IMR-90 (cell line): ENCODE results near the gene BPNT1. TPM values are rescaled to one million over a fixed set of nuclear protein-coding genes. Genes with fewer than 3 reads are reported as not detected.

ENCODE experiments used
- ATAC-seq: fragments of 200-7000 bp; cut with Tn5 transposase; 2 replicates; pipeline ENCODE4 v1.9.1; 2020; ENCODE audit warnings: low read depth, mild to moderate bottlenecking, moderate library complexity
- BruUV-seq: library from RNA; stranded (reverse); fragments of 400-500 nt; replicated peaks from 2 replicates; lab custom pipeline; 2021; lab: Mats Ljungman, UMichigan
- CTCF ChIA-PET: fragments of 300-600 bp; formaldehyde crosslinking; extraction: SDS; loops from one replicate; lab custom pipeline; 2021; ENCODE audit warnings: antibody characterized with exemption; lab: Yijun Ruan, JAX
- POLR2A ChIA-PET: fragments of 300-600 bp; sonication (Branson Sonifier 250); formaldehyde crosslinking; loops from one replicate; lab custom pipeline; 2022; ENCODE audit warnings: antibody characterized with exemption; ENCODE audit not compliant: unreplicated experiment; lab: Charles Lee
- DNase-seq: peaks from one replicate; pipeline ENCODE4 v3.0.0; 2013
- H2AFZ ChIP-seq: replicated peaks from 2 replicates; pipeline ENCODE3; 2013; ENCODE audit warnings: low read length, mild to moderate bottlenecking; ENCODE audit not compliant: poor library complexity
- H2AK5ac ChIP-seq: 2 replicates; pipeline ENCODE4 v1.6.1; 2013; ENCODE audit warnings: low read depth, low read length, inconsistent platforms
- H2AK9ac ChIP-seq: replicated peaks from 2 replicates; pipeline ENCODE3; 2013; ENCODE audit warnings: mild to moderate bottlenecking, low read depth, low read length, moderate library complexity; ENCODE audit not compliant: poor library complexity
- H2BK120ac ChIP-seq: 2 replicates; pipeline ENCODE4 v1.6.1; 2013; ENCODE audit warnings: low read depth, low read length, inconsistent platforms
- H2BK15ac ChIP-seq: 3 replicates; pipeline ENCODE4 v1.6.1; 2013; ENCODE audit warnings: low read depth, low read length, inconsistent platforms
- H2BK20ac ChIP-seq: 2 replicates; pipeline ENCODE4 v1.6.1; 2013; ENCODE audit warnings: low read depth, mild to moderate bottlenecking, inconsistent platforms, low read length, moderate library complexity
- H2BK5ac ChIP-seq: 2 replicates; pipeline ENCODE4 v1.6.1; 2013; ENCODE audit warnings: mild to moderate bottlenecking, low read depth, low read length, inconsistent platforms; ENCODE audit not compliant: poor library complexity, severe bottlenecking
- H3K14ac ChIP-seq: replicated peaks from 2 replicates; pipeline ENCODE4 v1.6.1; 2013; ENCODE audit warnings: low read depth, low read length, inconsistent platforms
- H3K18ac ChIP-seq: 2 replicates; pipeline ENCODE4 v1.6.1; 2013; ENCODE audit warnings: low read depth, low read length, control low read depth
- H3K23ac ChIP-seq: 2 replicates; pipeline ENCODE4 v1.6.1; 2013; ENCODE audit warnings: low read depth, low read length, inconsistent platforms
- H3K27ac ChIP-seq: 2 replicates; pipeline ENCODE4 v1.5.1; 2013; ENCODE audit warnings: mild to moderate bottlenecking, control low read depth, low read length; ENCODE audit not compliant: insufficient read depth
- H3K27me3 ChIP-seq: 2 replicates; pipeline ENCODE4 v1.6.1; 2013; ENCODE audit warnings: low read length; ENCODE audit not compliant: control insufficient read depth, insufficient read depth
- H3K36me3 ChIP-seq: 2 replicates; pipeline ENCODE4 v1.6.1; 2013; ENCODE audit warnings: low read length, mixed read lengths; ENCODE audit not compliant: control insufficient read depth, insufficient read depth
- H3K4ac ChIP-seq: 2 replicates; pipeline ENCODE4 v1.6.1; 2013; ENCODE audit warnings: low read depth, low read length, inconsistent platforms
- H3K4me1 ChIP-seq: 2 replicates; pipeline ENCODE4 v1.6.1; 2013; ENCODE audit warnings: low read length, mixed read lengths; ENCODE audit not compliant: control insufficient read depth, insufficient read depth
- H3K4me2 ChIP-seq: 2 replicates; pipeline ENCODE4 v1.6.1; 2013; ENCODE audit warnings: low read depth, mild to moderate bottlenecking, control low read depth, low read length, moderate library complexity
- H3K4me3 ChIP-seq: 2 replicates; pipeline ENCODE4 v1.5.1; 2013; ENCODE audit warnings: low read depth, mild to moderate bottlenecking, control low read depth, low read length, moderate library complexity; ENCODE audit not compliant: insufficient read depth
- H3K56ac ChIP-seq: 2 replicates; pipeline ENCODE4 v1.6.1; 2013; ENCODE audit warnings: low read length, inconsistent platforms; ENCODE audit not compliant: insufficient read depth; ENCODE audit errors: extremely low read depth
- H3K79me1 ChIP-seq, 2 experiments: 2 replicates each; pipeline ENCODE4 v1.6.1; 2013; ENCODE audit warnings: low read length in 2 of 2, inconsistent platforms in 1 of 2, low read depth in 1 of 2
- H3K9ac ChIP-seq: 2 replicates; pipeline ENCODE4 v1.6.1; 2013; ENCODE audit warnings: low read depth, low read length, control low read depth
- H3K9me1 ChIP-seq: 2 replicates; pipeline ENCODE4 v1.6.1; 2013; ENCODE audit warnings: low read length, inconsistent platforms; ENCODE audit not compliant: insufficient read depth
- H3K9me3 ChIP-seq: 2 replicates; pipeline ENCODE4 v1.6.1; 2013; ENCODE audit warnings: low read length; ENCODE audit not compliant: control insufficient read depth, insufficient read depth
- H4K20me1 ChIP-seq: 2 replicates; pipeline ENCODE4 v1.6.1; 2013; ENCODE audit warnings: low read length, inconsistent platforms; ENCODE audit not compliant: insufficient read depth
- H4K5ac ChIP-seq: 2 replicates; pipeline ENCODE4 v1.6.1; 2013; ENCODE audit warnings: mild to moderate bottlenecking, low read depth, low read length, control low read depth
- H4K8ac ChIP-seq, 2 experiments: 2 replicates each; pipeline ENCODE4 v1.6.1; 2013; ENCODE audit warnings: low read depth in 2 of 2, low read length in 2 of 2, control low read depth in 1 of 2, inconsistent platforms in 1 of 2
- H4K91ac ChIP-seq: 2 replicates; pipeline ENCODE4 v1.6.1; 2013; ENCODE audit warnings: low read depth, low read length, inconsistent platforms; ENCODE audit not compliant: insufficient read depth
- BHLHE40 ChIP-seq: fragments of 150-350 bp; IDR thresholded peaks from 2 replicates; pipeline ENCODE4 v1.6.1; 2016; ENCODE audit warnings: mild to moderate bottlenecking, low read depth, low read length
- MXI1 ChIP-seq: IDR thresholded peaks from 2 replicates; pipeline ENCODE4 v1.6.1; 2012; ENCODE audit warnings: low read depth, mild to moderate bottlenecking, low read length, moderate library complexity, borderline replicate concordance
- NFE2L2 ChIP-seq: fragments of 150-350 bp; IDR thresholded peaks from 2 replicates; pipeline ENCODE4 v1.6.1; 2016; ENCODE audit warnings: low read depth, mild to moderate bottlenecking, low read length
- SMC3 ChIP-seq: fragments of 150-350 bp; IDR thresholded peaks from 2 replicates; pipeline ENCODE4 v1.6.1; 2016; ENCODE audit warnings: low read depth, mild to moderate bottlenecking, antibody characterized with exemption, low read length, moderate library complexity
- WGBS, 2 experiments: methylation state at CpG; one replicate each; pipeline versions ENCODE4 v1.1.5 to v1.1.7; 2013; ENCODE audit warnings: missing lambda C conversion rate in 2 of 2; ENCODE audit not compliant: insufficient read length in 1 of 2; ENCODE audit errors: extremely low coverage in 2 of 2; 5-methylcytosine and 5-hydroxymethylcytosine counted together
- dilution Hi-C: fragments of 300-500 bp; cut with HindIII; formaldehyde crosslinking; loops from one replicate; pipeline ENCODE4 v1.14.3; 2018; ENCODE audit warnings: low sequenced_read_pairs; ENCODE audit not compliant: unreplicated experiment
- in situ Hi-C: fragments of 300-500 bp; cut with MboI; formaldehyde crosslinking; loops from 3 replicates; pipeline ENCODE4 v1.14.3; 2019; ENCODE audit warnings: low sequenced_read_pairs, inconsistent platforms, mixed read lengths
- intact Hi-C: fragments of 100-400 bp; cut with micrococcal nuclease; formaldehyde crosslinking; loops from 2 replicates; pipeline ENCODE4 v1.10.0; 2022
- polyA plus RNA-seq, 3 experiments: library from polyadenylated mRNA; depleted of rRNA; stranded (reverse); fragments of >200 nt; gene quantifications; 2 replicates each; pipeline ENCODE4 v1.2.3, GENCODE V29; 2012; ENCODE audit warnings: low replicate concordance in 1 of 3
- total RNA-seq: library from RNA; depleted of rRNA; stranded (reverse); fragments of >200 nt; gene quantifications from 2 replicates; pipeline ENCODE4 v1.2.3, GENCODE V29; 2012
- TF ChIP-seq, protein P1 (sequence below): fragments of 150-350 bp; IDR thresholded peaks from 2 replicates; pipeline ENCODE4 v1.6.1; 2016; ENCODE audit warnings: low read depth, mild to moderate bottlenecking, low read length, moderate library complexity, borderline replicate concordance
- TF ChIP-seq, protein P2 (sequence below): fragments of 150-350 bp; IDR thresholded peaks from 2 replicates; pipeline ENCODE4 v1.6.1; 2017; ENCODE audit warnings: mild to moderate bottlenecking, antibody characterized with exemption, low read length, low read depth

The BPNT1 gene
- total and polyA plus RNA-seq, 2 of the 4 experiments (the other 2 are of a cell fraction): 31.7 to 38.2 TPM

DNA sequence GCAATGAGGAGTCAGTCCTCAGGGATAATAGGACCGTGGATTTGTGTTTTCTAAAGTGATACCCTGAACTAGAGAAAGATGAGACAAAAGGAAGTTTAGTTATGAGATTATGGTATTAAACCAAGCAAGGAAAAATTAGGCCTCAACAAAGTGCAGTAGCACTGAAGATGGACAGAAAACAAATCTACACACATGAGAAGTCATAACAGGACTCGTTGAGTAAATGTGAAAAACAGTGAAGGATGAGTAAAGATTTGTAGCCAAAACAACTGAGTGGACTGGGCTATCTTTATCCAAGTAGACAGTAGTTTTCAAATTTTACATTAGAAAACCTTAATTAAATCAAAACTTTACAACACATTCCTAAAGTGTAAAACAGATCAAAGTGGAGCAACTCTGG, 58.3 kb downstream of the BPNT1 start:
- Histone ChIP-seq H3K4me3 (no peak overlapping the region), H4K5ac (no peak overlapping the region), H3K9me1 (no peaks in the 10 kb centered on the region), H2BK20ac (no peak overlapping the region), H3K27ac (no peak overlapping the region), H2AFZ (no peak overlapping the region), H2AK5ac (no peak overlapping the region), H3K56ac (no peak overlapping the region), H3K27me3 (no peaks in the 10 kb centered on the region), H4K91ac (no peak overlapping the region), H2AK9ac (no peak overlapping the region), H3K9ac (no peak overlapping the region), H3K23ac (no peak overlapping the region), H2BK5ac (no peak overlapping the region), H3K14ac (no peak overlapping the region), H4K20me1 (peaks cover 13% of the 10 kb centered on the region; the same call in 1 of the 2 replicates), H3K4ac (no peak overlapping the region), H3K9me3 (no peaks in the 10 kb centered on the region), H3K4me2 (no peak overlapping the region), H3K4me1 (no peaks in the 10 kb centered on the region), H3K36me3 (peaks cover 24% of the 10 kb centered on the region), H2BK15ac (no peak overlapping the region), H2BK120ac (no peak overlapping the region), H3K18ac (no peak overlapping the region), H3K79me1 (peaks cover 6 to 30% of the 10 kb centered on the region in 2 experiments; a peak in 3 of 4 replicates), H4K8ac (no peak overlapping the region)
- ATAC-seq: no peak
- no peak for DNase-seq
- intact Hi-C loops: no loop called here
- BruUV-seq: no TSS peak
- WGBS, 2 experiments: no CpG with 5 or more reads among the region's 2 CpGs
- in situ Hi-C loops: no loop called here
- CTCF ChIA-PET: no interaction called here
- TF ChIP-seq, protein P1, sequence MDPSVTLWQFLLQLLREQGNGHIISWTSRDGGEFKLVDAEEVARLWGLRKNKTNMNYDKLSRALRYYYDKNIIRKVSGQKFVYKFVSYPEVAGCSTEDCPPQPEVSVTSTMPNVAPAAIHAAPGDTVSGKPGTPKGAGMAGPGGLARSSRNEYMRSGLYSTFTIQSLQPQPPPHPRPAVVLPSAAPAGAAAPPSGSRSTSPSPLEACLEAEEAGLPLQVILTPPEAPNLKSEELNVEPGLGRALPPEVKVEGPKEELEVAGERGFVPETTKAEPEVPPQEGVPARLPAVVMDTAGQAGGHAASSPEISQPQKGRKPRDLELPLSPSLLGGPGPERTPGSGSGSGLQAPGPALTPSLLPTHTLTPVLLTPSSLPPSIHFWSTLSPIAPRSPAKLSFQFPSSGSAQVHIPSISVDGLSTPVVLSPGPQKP: no peak
- TF ChIP-seq, protein P2, sequence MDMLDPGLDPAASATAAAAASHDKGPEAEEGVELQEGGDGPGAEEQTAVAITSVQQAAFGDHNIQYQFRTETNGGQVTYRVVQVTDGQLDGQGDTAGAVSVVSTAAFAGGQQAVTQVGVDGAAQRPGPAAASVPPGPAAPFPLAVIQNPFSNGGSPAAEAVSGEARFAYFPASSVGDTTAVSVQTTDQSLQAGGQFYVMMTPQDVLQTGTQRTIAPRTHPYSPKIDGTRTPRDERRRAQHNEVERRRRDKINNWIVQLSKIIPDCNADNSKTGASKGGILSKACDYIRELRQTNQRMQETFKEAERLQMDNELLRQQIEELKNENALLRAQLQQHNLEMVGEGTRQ: no peak
- TF ChIP-seq SMC3 (no peak), BHLHE40 (no peak), NFE2L2 (no peak), MXI1 (no peak)
- POLR2A ChIA-PET: no interaction called here
- dilution Hi-C loops: no loop called here
